Progenitor cell of endocrine pancreas (in vitro differentiated cells): ENCODE data around the gene OR51G2. TPM values are rescaled to one million over a fixed set of nuclear protein-coding genes. Genes with fewer than 3 reads are reported as not detected.

Source experiments
- DNase-seq: peaks from one replicate; pipeline ENCODE4 v3.0.0; 2021; ENCODE audit warnings: low spot score; ENCODE audit not compliant: unreplicated experiment
- H3K27ac Mint-ChIP-seq: 2 replicates; pipeline ENCODE4 v1.8.0; 2021; ENCODE audit warnings: mild to moderate bottlenecking, moderate library complexity, mixed read lengths
- H3K27me3 Mint-ChIP-seq: 2 replicates; pipeline ENCODE4 v1.8.0; 2021; ENCODE audit warnings: mixed read lengths
- H3K36me3 Mint-ChIP-seq: 2 replicates; pipeline ENCODE4 v1.8.0; 2022; ENCODE audit warnings: mixed read lengths; ENCODE audit not compliant: insufficient read depth
- H3K4me1 Mint-ChIP-seq: 2 replicates; pipeline ENCODE4 v1.8.0; 2021; ENCODE audit warnings: low read depth, mixed read lengths
- H3K4me3 Mint-ChIP-seq: 2 replicates; pipeline ENCODE4 v1.8.0; 2021; ENCODE audit warnings: low read depth, mild to moderate bottlenecking, moderate library complexity, mixed read lengths
- H3K9me3 Mint-ChIP-seq: 2 replicates; pipeline ENCODE4 v1.8.0; 2021; ENCODE audit warnings: low read depth, mixed read lengths
- total RNA-seq: library from RNA; stranded (reverse); gene quantifications from 2 replicates; pipeline ENCODE4 v1.2.1, GENCODE V29; 2021
- TF ChIP-seq, protein P1 (sequence below): fragments of 200-600 bp; sonication (generic); IDR thresholded peaks from one replicate; pipeline ENCODE4 v1.5.0; 2021; ENCODE audit warnings: antibody characterized with exemption, mild to moderate bottlenecking; ENCODE audit not compliant: unreplicated experiment

The OR51G2 gene
- total RNA-seq, 1 donor from 2014 or later, result not detected

DNA sequence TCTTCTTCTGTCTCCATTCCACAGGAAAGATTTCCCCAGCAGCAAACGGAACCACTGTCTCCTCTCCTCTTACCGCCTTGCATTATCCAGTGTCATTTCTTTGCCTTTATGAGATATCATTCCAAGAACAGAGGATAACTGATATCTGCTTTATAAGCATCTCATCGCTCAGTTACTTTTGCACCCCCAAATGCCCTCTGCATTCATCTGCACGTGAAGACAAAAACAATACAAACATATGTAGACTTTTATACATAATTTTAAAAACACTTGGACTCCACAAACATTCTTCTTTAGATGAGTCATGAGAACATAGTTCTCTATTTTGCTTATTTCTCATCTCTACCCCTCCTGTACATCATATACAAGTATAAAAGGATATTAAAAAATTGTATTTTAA, 38.0 kb downstream of the OR51G2 start:
- Mint-ChIP-seq H3K4me1 (peaks cover 5% of the 10 kb centered on the region), H3K27ac (no peak overlapping the region), H3K36me3 (no peaks in the 10 kb centered on the region), H3K4me3 (no peak overlapping the region), H3K9me3 (no peaks in the 10 kb centered on the region), H3K27me3 (no peaks in the 10 kb centered on the region)
- TF ChIP-seq, protein P1, sequence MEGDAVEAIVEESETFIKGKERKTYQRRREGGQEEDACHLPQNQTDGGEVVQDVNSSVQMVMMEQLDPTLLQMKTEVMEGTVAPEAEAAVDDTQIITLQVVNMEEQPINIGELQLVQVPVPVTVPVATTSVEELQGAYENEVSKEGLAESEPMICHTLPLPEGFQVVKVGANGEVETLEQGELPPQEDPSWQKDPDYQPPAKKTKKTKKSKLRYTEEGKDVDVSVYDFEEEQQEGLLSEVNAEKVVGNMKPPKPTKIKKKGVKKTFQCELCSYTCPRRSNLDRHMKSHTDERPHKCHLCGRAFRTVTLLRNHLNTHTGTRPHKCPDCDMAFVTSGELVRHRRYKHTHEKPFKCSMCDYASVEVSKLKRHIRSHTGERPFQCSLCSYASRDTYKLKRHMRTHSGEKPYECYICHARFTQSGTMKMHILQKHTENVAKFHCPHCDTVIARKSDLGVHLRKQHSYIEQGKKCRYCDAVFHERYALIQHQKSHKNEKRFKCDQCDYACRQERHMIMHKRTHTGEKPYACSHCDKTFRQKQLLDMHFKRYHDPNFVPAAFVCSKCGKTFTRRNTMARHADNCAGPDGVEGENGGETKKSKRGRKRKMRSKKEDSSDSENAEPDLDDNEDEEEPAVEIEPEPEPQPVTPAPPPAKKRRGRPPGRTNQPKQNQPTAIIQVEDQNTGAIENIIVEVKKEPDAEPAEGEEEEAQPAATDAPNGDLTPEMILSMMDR, result no peak
- DNase-seq, result no peak

DNA sequence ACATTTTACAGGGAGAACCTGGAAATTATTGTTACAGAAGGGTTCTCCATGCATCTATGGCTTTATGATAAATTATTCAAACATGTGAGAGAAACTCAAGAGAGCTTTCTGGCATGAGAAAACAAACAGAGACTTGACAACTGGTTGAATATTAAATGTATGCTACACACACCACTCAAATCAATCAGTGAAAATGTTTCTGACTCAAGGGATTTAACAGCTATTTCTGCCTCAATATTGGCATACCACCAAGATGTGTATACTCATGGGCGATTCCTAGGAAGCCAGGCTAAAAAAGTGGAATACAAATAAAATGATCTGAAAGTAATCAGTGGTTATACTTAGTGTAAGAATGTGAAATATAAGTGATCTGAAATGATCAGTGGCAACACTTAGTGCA, 53.3 kb downstream of the OR51G2 start:
- TF ChIP-seq, protein P1, result no peak
- no peak overlapping the region for H3K27ac Mint-ChIP-seq

GRCh38 chr11:4863876-4864275, 55.3 kb downstream of the OR51G2 start:
- Mint-ChIP-seq H3K27me3 (no peaks in the 10 kb centered on the region), H3K27ac (no peak overlapping the region), H3K36me3 (no peaks in the 10 kb centered on the region), H3K4me1 (peaks cover 6% of the 10 kb centered on the region), H3K9me3 (peaks cover 3% of the 10 kb centered on the region), H3K4me3 (no peak overlapping the region)
- TF ChIP-seq, protein P1, result no peak
- no peak for DNase-seq

More for the DNA sequence above, 53.3 kb downstream of the OR51G2 start:
- peaks cover 3% of the 10 kb centered on the region for H3K9me3 Mint-ChIP-seq
- no peaks in the 10 kb centered on the region for H3K36me3 Mint-ChIP-seq
- H3K4me1 Mint-ChIP-seq, result peaks cover 6% of the 10 kb centered on the region
- H3K4me3 Mint-ChIP-seq, result no peak overlapping the region
- DNase-seq, result no peak
- H3K27me3 Mint-ChIP-seq, result no peaks in the 10 kb centered on the region

Other genes starting within 250 kb of the OR51G2 start
- not detected in 2 replicates for gene OR51E2, start 221.5 kb downstream of the OR51G2 start, total RNA-seq
- not detected in 2 replicates for gene MMP26, start 214.6 kb downstream of the OR51G2 start, total RNA-seq
- gene OR51F1, start 149.4 kb downstream of the OR51G2 start, total RNA-seq, result not detected in 2 replicates
- not detected in 2 replicates for gene OR52R1, start 115.0 kb downstream of the OR51G2 start, total RNA-seq
- gene OR51F2, start 98.0 kb downstream of the OR51G2 start, total RNA-seq, result not detected in 2 replicates
- gene OR51S1, start 70.1 kb downstream of the OR51G2 start, total RNA-seq, result not detected in 2 replicates
- gene OR51T1, start 37.5 kb downstream of the OR51G2 start, total RNA-seq, result not detected in 2 replicates
- not detected in 2 replicates for gene OR51A7, start 15.6 kb downstream of the OR51G2 start, total RNA-seq
- gene OR51G1, start 5.0 kb upstream of the OR51G2 start, total RNA-seq, result not detected in 2 replicates
- gene OR51A4, start 28.3 kb upstream of the OR51G2 start, total RNA-seq, result not detected in 2 replicates
- gene OR51A2, start 36.4 kb upstream of the OR51G2 start, total RNA-seq, result not detected in 2 replicates
- gene OR51L1, start 75.5 kb upstream of the OR51G2 start, total RNA-seq, result not detected in 2 replicates
- gene OR52J3, start 127.2 kb upstream of the OR51G2 start, total RNA-seq, result not detected in 2 replicates
- gene OR52E2, start 140.3 kb upstream of the OR51G2 start, total RNA-seq, result not detected in 2 replicates
- gene OR52E1, start 150.2 kb upstream of the OR51G2 start, total RNA-seq, result not detected in 2 replicates
- not detected in 2 replicates for gene OR52A5, start 219.0 kb upstream of the OR51G2 start, total RNA-seq
- not detected in 2 replicates for gene OR52A1, start 235.4 kb upstream of the OR51G2 start, total RNA-seq